ENCODE data around the gene FSHR. TPM values are rescaled to one million over a fixed set of nuclear protein-coding genes. Genes with fewer than 3 reads are reported as not detected.

The FSHR gene
- total RNA-seq, 6 donors from 2014 or later = not detected

- Histone ChIP-seq H3K4me1 (no peaks in the 10 kb centered on the region), H3K36me3 (no peaks in the 10 kb centered on the region), H3K27ac (no peak overlapping the region), H3K4me3 (no peak overlapping the region), H3K27me3 (no peaks in the 10 kb centered on the region), H3K9me3 (no peaks in the 10 kb centered on the region)
- ATAC-seq (ENCODE audit: low FRiP score in 2 of 2) (no peak), DNase-seq (no peak)
- TF ChIP-seq CTCF (IDR thresholded peaks at IDR 0.05) (no peak), POLR2AphosphoS5 (IDR thresholded peaks at IDR 0.05) (no peak), EP300 (IDR thresholded peaks at IDR 0.05) (no peak), POLR2A (IDR thresholded peaks at IDR 0.05) (no peak)
- 83 to 86% methylated on average over 3 of the region's 3 CpGs for WGBS, 2 donors
Measured at GRCh38 chr2:48991415-48992131, 162.7 kb downstream of the FSHR start.

- Histone ChIP-seq H3K36me3 (no peaks in the 10 kb centered on the region), H3K9me3 (no peaks in the 10 kb centered on the region), H3K4me1 (no peaks in the 10 kb centered on the region), H3K27me3 (no peaks in the 10 kb centered on the region), H3K4me3 (no peak overlapping the region), H3K27ac (no peak overlapping the region)
- TF ChIP-seq EP300 (IDR thresholded peaks at IDR 0.05) = no peak
- TF ChIP-seq CTCF (IDR thresholded peaks at IDR 0.05) = no peak
- no peak for TF ChIP-seq POLR2A (IDR thresholded peaks at IDR 0.05)
- TF ChIP-seq POLR2AphosphoS5 (IDR thresholded peaks at IDR 0.05) = no peak
- 46 to 63% methylated on average over 5 of the region's 5 CpGs for WGBS, 2 donors
- ATAC-seq (ENCODE audit: low FRiP score in 2 of 2) (no peak), DNase-seq (no peak)
Measured at GRCh38 chr2:48984922-48985321, 169.4 kb downstream of the FSHR start.

GRCh38 chr2:48983551-48983950 is 170.8 kb downstream of the FSHR start:
- WGBS, 2 donors = 100% methylated on average over 1 of the region's 1 CpG
- Histone ChIP-seq H3K27ac (no peak overlapping the region), H3K27me3 (no peaks in the 10 kb centered on the region), H3K9me3 (no peaks in the 10 kb centered on the region), H3K36me3 (no peaks in the 10 kb centered on the region), H3K4me3 (no peak overlapping the region), H3K4me1 (no peaks in the 10 kb centered on the region)
- no peak for ATAC-seq (ENCODE audit: low FRiP score in 2 of 2)
- TF ChIP-seq EP300 (IDR thresholded peaks at IDR 0.05) = no peak
- TF ChIP-seq POLR2A (IDR thresholded peaks at IDR 0.05) = no peak
- TF ChIP-seq CTCF (IDR thresholded peaks at IDR 0.05) = no peak
- TF ChIP-seq POLR2AphosphoS5 (IDR thresholded peaks at IDR 0.05) = no peak
- no peak for DNase-seq

- no peak overlapping the region for H3K4me3 ChIP-seq
- 86 to 87% methylated on average over 4 of the region's 4 CpGs for WGBS, 2 donors
- no peaks in the 10 kb centered on the region for H3K4me1 ChIP-seq
- ATAC-seq (ENCODE audit: low FRiP score in 2 of 2) (no peak), DNase-seq (no peak)
- no peaks in the 10 kb centered on the region for H3K36me3 ChIP-seq
- H3K9me3 ChIP-seq = no peaks in the 10 kb centered on the region
- H3K27me3 ChIP-seq = no peaks in the 10 kb centered on the region
- no peak overlapping the region for H3K27ac ChIP-seq
- no peak for TF ChIP-seq EP300 (IDR thresholded peaks at IDR 0.05)
- no peak for TF ChIP-seq CTCF (IDR thresholded peaks at IDR 0.05)
- TF ChIP-seq POLR2AphosphoS5 (IDR thresholded peaks at IDR 0.05) = no peak
- no peak for TF ChIP-seq POLR2A (IDR thresholded peaks at IDR 0.05)
Measured at GRCh38 chr2:48982887-48983435, 171.4 kb downstream of the FSHR start.

- 82 to 87% methylated on average over 2 of the region's 2 CpGs for WGBS, 2 donors
- Histone ChIP-seq H3K27me3 (no peaks in the 10 kb centered on the region), H3K9me3 (no peaks in the 10 kb centered on the region), H3K27ac (no peak overlapping the region), H3K4me1 (no peaks in the 10 kb centered on the region), H3K4me3 (no peak overlapping the region), H3K36me3 (no peaks in the 10 kb centered on the region)
- ATAC-seq (ENCODE audit: low FRiP score in 2 of 2) (no peak), DNase-seq (no peak)
- TF ChIP-seq POLR2A (IDR thresholded peaks at IDR 0.05) = no peak
- no peak for TF ChIP-seq POLR2AphosphoS5 (IDR thresholded peaks at IDR 0.05)
- no peak for TF ChIP-seq EP300 (IDR thresholded peaks at IDR 0.05)
- TF ChIP-seq CTCF (IDR thresholded peaks at IDR 0.05) = no peak
Measured at GRCh38 chr2:48980846-48981245, 173.5 kb downstream of the FSHR start.

Measured in upper lobe of left lung (tissue), 6 donors.